BLaER1 treated with 17β-estradiol and CSF1 and Interleukin-3, amounts not matched to agents 10 nM and 100 nM (cell line): ENCODE measurements around the gene APBA2.

ENCODE experiments used
- H3K27ac ChIP-seq, 11 experiments: shearing (Covaris generic); formaldehyde crosslinking; 2 replicates each; pipeline ENCODE4 v1.8.1; 2022
- H3K27me3 ChIP-seq, 11 experiments: shearing (Covaris generic); formaldehyde crosslinking; 2 replicates each; pipeline ENCODE4 v1.8.1; 2022
- H3K36me3 ChIP-seq, 11 experiments: shearing (Covaris generic); formaldehyde crosslinking; 2 replicates each; pipeline ENCODE4 v1.8.1; 2022
- H3K4me1 ChIP-seq, 10 experiments: shearing (Covaris generic); formaldehyde crosslinking; 2 replicates each; pipeline ENCODE4 v1.8.1; 2022
- H3K4me2 ChIP-seq, 11 experiments: shearing (Covaris generic); formaldehyde crosslinking; 2 replicates each; pipeline ENCODE4 v1.8.1; 2022
- H3K4me3 ChIP-seq, 10 experiments: shearing (Covaris generic); formaldehyde crosslinking; 2 replicates each; pipeline ENCODE4 v1.8.1; 2022
- H3K9ac ChIP-seq, 11 experiments: shearing (Covaris generic); formaldehyde crosslinking; 2 replicates each; pipeline ENCODE4 v1.8.1; 2022
- H3K9me3 ChIP-seq, 11 experiments: shearing (Covaris generic); formaldehyde crosslinking; replicated peaks in 1 of 11; 2 replicates each; pipeline ENCODE4 v1.8.1; 2022
- H4K20me1 ChIP-seq, 11 experiments: shearing (Covaris generic); formaldehyde crosslinking; 2 replicates each; pipeline ENCODE4 v1.8.1; 2022
- Cebpa-rat ChIP-seq, 11 experiments: shearing (Covaris generic); IDR thresholded peaks; 2 replicates each; pipeline ENCODE4 v1.8.1; 2022

Gene APBA2

GRCh38 chr15:28899061-28899738, 13.4 kb downstream of the APBA2 start:
- Histone ChIP-seq H3K9me3 (no peaks in the 10 kb centered on the region), H3K4me3 (no peak overlapping the region), H3K36me3 (no peaks in the 10 kb centered on the region), H3K4me2 (no peak overlapping the region), H3K4me1 (peaks cover 4 to 26% (median 12%) of the 10 kb centered on the region in 10 experiments; a peak in 16 of 20 replicates), H3K27ac (no peak overlapping the region), H3K27me3 (no peaks in the 10 kb centered on the region), H4K20me1 (peaks cover 0 to 54% (median 21%) of the 10 kb centered on the region in 11 experiments; a peak in 12 of 22 replicates), H3K9ac (no peak overlapping the region)
- TF ChIP-seq Cebpa-rat (IDR thresholded peaks at IDR 0.05) = no peak

DNA sequence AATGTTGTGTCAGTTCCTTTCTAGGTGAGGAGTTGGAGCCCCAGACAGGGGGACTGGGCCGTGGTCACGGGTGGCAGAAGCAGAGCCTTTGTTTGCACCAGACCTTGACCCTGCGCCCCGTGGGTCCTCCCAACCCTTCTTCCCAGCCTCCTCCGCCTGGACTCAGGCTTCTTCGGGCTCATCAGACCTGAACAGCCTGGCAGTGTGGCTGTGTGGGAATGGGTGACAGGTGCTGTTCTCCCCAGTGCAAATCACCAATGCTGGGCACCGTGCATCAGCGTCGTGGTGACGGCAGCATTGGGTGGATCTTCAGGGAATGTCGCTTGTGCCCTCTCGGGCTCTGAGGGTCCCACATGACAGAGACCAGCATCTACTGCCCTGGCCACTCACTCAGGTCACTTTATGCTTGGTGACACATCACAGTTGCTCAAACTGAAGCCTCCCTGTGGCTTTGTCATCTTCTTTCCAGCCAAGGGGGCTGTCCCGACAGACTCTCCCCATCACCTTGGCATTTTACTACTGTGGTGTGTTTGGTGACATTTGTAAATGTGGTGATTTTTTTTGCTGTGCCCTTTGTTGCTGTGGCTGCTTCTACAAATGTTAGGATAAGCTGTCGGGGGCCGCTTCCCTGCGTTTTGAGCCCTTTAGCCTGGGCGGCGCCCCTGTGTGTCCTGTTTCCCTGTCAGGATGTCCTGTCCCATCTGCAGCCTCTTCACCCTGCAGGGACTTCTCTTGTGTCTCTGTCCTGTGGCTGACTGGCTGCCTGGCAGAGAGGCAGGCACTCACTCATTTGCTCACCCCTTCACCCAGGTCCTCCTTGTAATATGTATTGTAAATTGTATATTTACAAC, 14.5 kb downstream of the APBA2 start:
- Histone ChIP-seq H3K36me3 (no peaks in the 10 kb centered on the region), H4K20me1 (peaks cover 0 to 59% (median 25%) of the 10 kb centered on the region in 11 experiments; a peak in 13 of 22 replicates), H3K4me3 (no peak overlapping the region), H3K27ac (no peak overlapping the region), H3K9me3 (no peaks in the 10 kb centered on the region), H3K4me1 (peaks cover 10 to 26% (median 19%) of the 10 kb centered on the region in 10 experiments; a peak in 16 of 20 replicates), H3K4me2 (no peak overlapping the region), H3K9ac (no peak overlapping the region), H3K27me3 (no peaks in the 10 kb centered on the region)
- TF ChIP-seq Cebpa-rat (IDR thresholded peaks at IDR 0.05) = no peak

GRCh38 chr15:28900892-28901586, 15.3 kb downstream of the APBA2 start:
- no peak overlapping the region for H3K4me2 ChIP-seq
- H3K36me3 ChIP-seq = no peaks in the 10 kb centered on the region
- no peak for TF ChIP-seq Cebpa-rat (IDR thresholded peaks at IDR 0.05)
- H3K9me3 ChIP-seq = no peaks in the 10 kb centered on the region
- peaks cover 0 to 59% (median 25%) of the 10 kb centered on the region in 11 experiments; a peak in 13 of 22 replicates for H4K20me1 ChIP-seq
- H3K4me1 ChIP-seq = peaks cover 10 to 26% (median 19%) of the 10 kb centered on the region in 10 experiments; a peak in 16 of 20 replicates
- H3K27ac ChIP-seq = no peak overlapping the region
- no peak overlapping the region for H3K4me3 ChIP-seq
- H3K9ac ChIP-seq = no peak overlapping the region
- H3K27me3 ChIP-seq = no peaks in the 10 kb centered on the region

DNA sequence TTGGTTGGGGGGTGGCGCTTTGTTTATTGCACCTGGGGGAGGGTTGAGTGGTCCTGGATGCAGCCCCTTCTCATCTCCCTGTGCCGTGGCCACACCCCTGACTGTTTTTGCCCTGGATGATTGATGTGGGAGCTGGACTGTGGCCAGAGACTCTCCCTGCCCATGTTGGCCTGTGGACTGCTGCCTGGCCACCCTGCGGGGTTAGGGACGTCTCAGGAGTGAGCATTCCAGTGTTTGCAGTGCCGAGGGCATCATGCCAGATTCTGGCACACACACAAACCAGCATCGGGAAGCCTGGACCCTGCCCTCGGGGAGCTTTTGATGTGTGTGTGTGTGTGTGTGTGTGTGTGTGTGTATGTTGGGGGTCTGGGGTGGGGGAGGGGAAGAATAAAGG, 15.8 kb downstream of the APBA2 start:
- no peaks in the 10 kb centered on the region for H3K9me3 ChIP-seq
- H3K27ac ChIP-seq = no peak overlapping the region
- no peak overlapping the region for H3K4me2 ChIP-seq
- no peak for TF ChIP-seq Cebpa-rat (IDR thresholded peaks at IDR 0.05)
- no peak overlapping the region for H3K4me3 ChIP-seq
- H3K9ac ChIP-seq = no peak overlapping the region
- no peaks in the 10 kb centered on the region for H3K36me3 ChIP-seq
- H3K27me3 ChIP-seq = no peaks in the 10 kb centered on the region
- H3K4me1 ChIP-seq = peaks cover 10 to 26% (median 19%) of the 10 kb centered on the region in 10 experiments; a peak in 16 of 20 replicates
- H4K20me1 ChIP-seq = peaks cover 0 to 59% (median 25%) of the 10 kb centered on the region in 11 experiments; a peak in 13 of 22 replicates

DNA sequence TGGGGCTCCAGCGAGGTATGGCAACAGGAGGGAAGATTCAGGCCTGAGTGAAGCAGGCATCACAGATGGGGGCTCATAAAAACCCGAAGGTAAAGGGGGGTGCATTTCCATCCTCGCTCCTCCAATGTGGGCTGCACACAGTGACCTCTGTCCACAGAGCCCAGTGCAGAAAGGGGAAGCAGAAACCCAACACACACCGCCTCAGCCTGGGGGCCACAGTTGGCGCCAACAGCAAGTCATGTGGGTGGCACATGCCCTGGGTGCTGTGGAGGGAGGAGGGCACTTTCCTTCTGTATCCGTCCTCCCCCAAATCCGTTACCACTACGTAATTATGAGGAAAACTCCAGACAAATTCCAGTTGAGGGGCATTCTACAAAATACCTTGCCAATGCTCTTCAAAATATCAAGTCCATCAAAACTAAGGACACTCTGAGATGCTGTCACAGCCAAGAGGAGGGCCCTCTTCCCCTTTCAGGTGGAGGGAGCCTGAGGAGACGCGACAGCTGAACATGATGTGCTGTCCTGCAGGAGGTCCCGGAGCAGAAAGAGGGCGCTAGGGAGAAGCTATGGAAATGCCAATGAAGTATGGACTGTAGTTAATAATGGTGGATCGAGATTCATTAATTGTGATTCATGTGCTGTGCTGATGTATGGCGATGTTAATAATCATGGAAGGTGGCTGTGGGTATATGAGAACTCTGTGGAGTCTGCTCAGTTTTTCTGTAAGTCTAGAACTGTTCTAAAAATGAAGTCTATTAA, 16.4 kb downstream of the APBA2 start:
- H3K4me2 ChIP-seq = no peak overlapping the region
- H3K36me3 ChIP-seq = no peaks in the 10 kb centered on the region
- H3K4me3 ChIP-seq = no peak overlapping the region
- no peak overlapping the region for H3K9ac ChIP-seq
- H3K27ac ChIP-seq = no peak overlapping the region
- H3K9me3 ChIP-seq = no peaks in the 10 kb centered on the region
- peaks cover 10 to 23% (median 19%) of the 10 kb centered on the region in 10 experiments; a peak in 16 of 20 replicates for H3K4me1 ChIP-seq
- no peak for TF ChIP-seq Cebpa-rat (IDR thresholded peaks at IDR 0.05)
- no peaks in the 10 kb centered on the region for H3K27me3 ChIP-seq
- peaks cover 0 to 60% (median 25%) of the 10 kb centered on the region in 11 experiments; a peak in 13 of 22 replicates for H4K20me1 ChIP-seq

DNA sequence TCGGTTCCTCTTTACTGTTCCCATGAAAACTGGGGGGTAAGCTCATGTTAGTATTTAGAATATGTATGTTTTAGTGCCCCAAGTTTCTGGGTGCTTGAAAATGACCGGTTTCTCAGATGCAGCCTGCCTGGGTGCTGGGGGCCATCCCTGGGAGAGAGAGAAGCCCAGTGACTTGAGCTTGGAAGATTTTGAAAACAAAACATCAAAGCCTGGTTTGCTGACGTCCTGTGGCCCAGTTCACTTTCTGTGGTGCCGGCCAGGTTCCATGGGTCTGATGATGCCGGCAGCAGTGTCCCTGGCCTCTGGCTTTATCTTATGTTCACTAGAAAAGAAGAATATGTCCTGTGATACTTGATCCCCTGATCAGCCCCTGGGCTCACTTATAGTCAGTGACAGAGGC, 17.1 kb downstream of the APBA2 start:
- Histone ChIP-seq H3K4me3 (no peak overlapping the region), H3K36me3 (no peaks in the 10 kb centered on the region), H3K27ac (no peak overlapping the region), H3K9me3 (no peaks in the 10 kb centered on the region), H4K20me1 (peaks cover 0 to 64% (median 25%) of the 10 kb centered on the region in 11 experiments; a peak in 13 of 22 replicates), H3K4me2 (peak overlapping the region in 2 of 11 experiments; percentile 24 to 51; a peak in 2 of 22 replicates), H3K4me1 (peaks cover 10 to 28% (median 19%) of the 10 kb centered on the region in 10 experiments; a peak in 16 of 20 replicates), H3K9ac (no peak overlapping the region), H3K27me3 (no peaks in the 10 kb centered on the region)
- TF ChIP-seq Cebpa-rat (IDR thresholded peaks at IDR 0.05) = no peak

- Histone ChIP-seq H4K20me1 (peaks cover 0 to 57% (median 25%) of the 10 kb centered on the region in 11 experiments; a peak in 13 of 22 replicates), H3K4me2 (peak overlapping the region in 8 of 11 experiments; percentile 7 to 51 (median 24); a peak in 11 of 22 replicates), H3K27ac (no peak overlapping the region), H3K27me3 (no peaks in the 10 kb centered on the region), H3K4me1 (peaks cover 10 to 28% (median 19%) of the 10 kb centered on the region in 10 experiments; a peak in 16 of 20 replicates), H3K4me3 (no peak overlapping the region), H3K36me3 (no peaks in the 10 kb centered on the region), H3K9me3 (no peaks in the 10 kb centered on the region), H3K9ac (no peak overlapping the region)
- no peak for TF ChIP-seq Cebpa-rat (IDR thresholded peaks at IDR 0.05)
Observed at GRCh38 chr15:28903555-28903954, 17.8 kb downstream of the APBA2 start.

DNA sequence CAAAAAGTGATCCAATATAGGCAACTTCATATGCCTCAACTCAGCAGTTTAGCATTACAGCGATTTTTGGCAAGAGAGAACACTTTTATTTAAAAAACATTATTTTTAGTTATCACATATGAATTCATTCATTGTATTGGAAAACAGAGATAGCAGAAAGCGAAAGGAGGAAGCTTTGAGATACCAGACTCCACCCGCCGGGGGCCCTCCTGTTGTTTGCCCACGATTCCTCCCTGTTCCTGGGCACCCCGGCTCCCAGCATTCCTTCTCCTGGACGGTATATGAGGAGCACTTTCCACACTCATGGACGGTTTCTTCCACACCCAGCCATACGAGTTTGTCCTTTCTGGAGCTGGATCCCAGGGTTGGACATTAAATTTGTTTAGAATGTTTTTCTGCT, 18.2 kb downstream of the APBA2 start:
- peaks cover 10 to 28% (median 19%) of the 10 kb centered on the region in 10 experiments; a peak in 16 of 20 replicates for H3K4me1 ChIP-seq
- no peaks in the 10 kb centered on the region for H3K27me3 ChIP-seq
- no peak for TF ChIP-seq Cebpa-rat (IDR thresholded peaks at IDR 0.05)
- H3K4me2 ChIP-seq = peak overlapping the region in 9 of 11 experiments; percentile 21 to 51 (median 29); a peak in 12 of 22 replicates
- no peaks in the 10 kb centered on the region for H3K9me3 ChIP-seq
- no peaks in the 10 kb centered on the region for H3K36me3 ChIP-seq
- no peak overlapping the region for H3K4me3 ChIP-seq
- H3K27ac ChIP-seq = peak overlapping the region in 1 of 11 experiments; percentile 40; a peak in 2 of 22 replicates
- peaks cover 0 to 53% (median 25%) of the 10 kb centered on the region in 11 experiments; a peak in 13 of 22 replicates for H4K20me1 ChIP-seq
- H3K9ac ChIP-seq = no peak overlapping the region
